GM12878 (cell line): ENCODE results near the gene CHFR. TPM values are rescaled to one million over a fixed set of nuclear protein-coding genes. Genes with fewer than 3 reads are reported as not detected.

Source experiments
- ATAC-seq: fragments of 200-7000 bp; cut with Tn5 transposase; 3 replicates; pipeline ENCODE4 v1.9.1; 2020; ENCODE audit warnings: mild to moderate bottlenecking, moderate library complexity
- BruUV-seq: library from RNA; stranded (reverse); fragments of 400-500 nt; replicated peaks from 2 replicates; lab custom pipeline; 2021; lab: Mats Ljungman, UMichigan
- CTCF ChIA-PET: fragments of 300-600 bp; sonication (Branson Sonifier 250); formaldehyde crosslinking; extraction: SDS; loops from one replicate; lab custom pipeline; 2021; ENCODE audit warnings: inconsistent platforms; lab: Yijun Ruan, JAX
- POLR2A ChIA-PET: fragments of 350-600 bp; formaldehyde crosslinking; extraction: SDS; loops from one replicate; lab custom pipeline; 2021; ENCODE audit warnings: inconsistent platforms; lab: Charles Lee
- RAD21 ChIA-PET: fragments of 300-600 bp; sonication (Branson Sonifier 250); formaldehyde crosslinking; loops from one replicate; lab custom pipeline; 2023; ENCODE audit warnings: antibody characterized with exemption; ENCODE audit not compliant: unreplicated experiment; lab: Charles Lee
- SMC1A ChIA-PET: fragments of 300-600 bp; sonication (Branson Sonifier 250); formaldehyde crosslinking; loops from one replicate; lab custom pipeline; 2023; ENCODE audit not compliant: unreplicated experiment, uncharacterized antibody; lab: Charles Lee
- DNase-seq: peaks from one replicate; pipeline ENCODE4 v3.0.0-alpha.2; 2011; ENCODE audit warnings: low read depth, low spot score
- FAIRE-seq: peaks from 3 replicates; lab custom pipeline; 2011; peaks lifted over from hg19 to GRCh38; lab: Jason Lieb, UNC
- H2AFZ ChIP-seq: 2 replicates; pipeline ENCODE4 v1.6.0; 2011; ENCODE audit warnings: low read depth, low read length, control low read depth; ENCODE audit not compliant: control insufficient read depth
- H3K27ac ChIP-seq: 2 replicates; pipeline ENCODE4 v1.5.1; 2011; ENCODE audit warnings: control low read depth; ENCODE audit not compliant: control insufficient read depth, insufficient read depth
- H3K27me3 ChIP-seq, 2 experiments: replicated peaks in 1 of 2; 2 replicates each; pipeline versions ENCODE4 v1.6.0 to v1.6.1; 2011; ENCODE audit warnings: low read length in 1 of 2; ENCODE audit not compliant: control insufficient read depth in 2 of 2, insufficient read depth in 2 of 2
- H3K36me3 ChIP-seq, 2 experiments: 2 replicates each; pipeline ENCODE4 v1.5.1; 2011; ENCODE audit warnings: low read length in 1 of 2; ENCODE audit not compliant: control insufficient read depth in 2 of 2, insufficient read depth in 2 of 2
- H3K4me1 ChIP-seq: 2 replicates; pipeline ENCODE4 v1.6.1; 2011; ENCODE audit warnings: mild to moderate bottlenecking, low read length, moderate library complexity, mixed read lengths; ENCODE audit not compliant: control insufficient read depth, insufficient read depth
- H3K4me2 ChIP-seq: 2 replicates; pipeline ENCODE4 v1.6.0; 2011; ENCODE audit warnings: control low read depth; ENCODE audit not compliant: control insufficient read depth, insufficient read depth
- H3K4me3 ChIP-seq: fragments of 200-600 bp; sonication (generic); 2 replicates; pipeline ENCODE4 v1.5.1; 2016
- H3K79me2 ChIP-seq: 2 replicates; pipeline ENCODE4 v1.6.0; 2011; ENCODE audit warnings: low read length; ENCODE audit not compliant: control insufficient read depth, insufficient read depth
- H3K9ac ChIP-seq: 2 replicates; pipeline ENCODE4 v1.8.0; 2011; ENCODE audit warnings: low read length, control low read depth, mixed read lengths; ENCODE audit not compliant: control insufficient read depth, insufficient read depth
- H3K9me3 ChIP-seq: replicated peaks from 3 replicates; pipeline ENCODE4 v1.5.1; 2011; ENCODE audit warnings: mild to moderate bottlenecking, low read length; ENCODE audit not compliant: control insufficient read depth, insufficient read depth
- H4K20me1 ChIP-seq: 2 replicates; pipeline ENCODE4 v1.6.0; 2011; ENCODE audit not compliant: control insufficient read depth, insufficient read depth
- ETV6 ChIP-seq, 2 experiments: fragments of 450-650 bp in 1 of 2; IDR thresholded peaks in 1 of 2; conservative IDR thresholded peaks in 1 of 2; 2 replicates each; pipeline ENCODE4 v1.6.1; 2014; ENCODE audit warnings: antibody characterized with exemption in 1 of 2, borderline replicate concordance in 1 of 2, low read depth in 1 of 2, mild to moderate bottlenecking in 1 of 2, moderate library complexity in 1 of 2
- EZH2 ChIP-seq: IDR thresholded peaks from 2 replicates; pipeline ENCODE4 v1.6.1; 2012; ENCODE audit warnings: low read depth, mild to moderate bottlenecking, control low read depth, inconsistent platforms, low read length, borderline replicate concordance; ENCODE audit not compliant: control insufficient read depth
- FOXM1 ChIP-seq: IDR thresholded peaks from 2 replicates; pipeline ENCODE4 v1.6.1; 2012; ENCODE audit warnings: low read depth, mild to moderate bottlenecking, inconsistent platforms, low read length, moderate library complexity
- KAT2A ChIP-seq: conservative IDR thresholded peaks from 2 replicates; pipeline ENCODE4 v1.6.1; 2011; ENCODE audit warnings: low read depth, low read length; ENCODE audit not compliant: control insufficient read depth
- RAD51 ChIP-seq: fragments of 450-650 bp; IDR thresholded peaks from 2 replicates; pipeline ENCODE4 v1.6.1; 2016; ENCODE audit warnings: moderate library complexity, mild to moderate bottlenecking, inconsistent platforms
- TARDBP ChIP-seq: IDR thresholded peaks from 2 replicates; pipeline ENCODE4 v1.6.1; 2016; ENCODE audit warnings: borderline replicate concordance
- WGBS: methylation state at CpG from one replicate; pipeline ENCODE4 v1.1.6; 2016; ENCODE audit warnings: low lambda C conversion rate; ENCODE audit not compliant: insufficient replicate concordance, insufficient coverage; ENCODE audit errors: missing lambda C conversion rate; 5-methylcytosine and 5-hydroxymethylcytosine counted together
- in situ Hi-C: fragments of 300-500 bp; cut with MboI; formaldehyde crosslinking; loops from 9 replicates; pipeline ENCODE4 v1.14.3; 2018; ENCODE audit warnings: mixed read lengths
- intact Hi-C: fragments of 100-400 bp; cut with micrococcal nuclease; formaldehyde crosslinking; loops from one replicate; pipeline ENCODE4 v1.14.2; 2022; ENCODE audit not compliant: unreplicated experiment
- polyA plus RNA-seq, 11 experiments: library from polyadenylated mRNA; depleted of rRNA in 4 of 11; unstranded in 6 of 11; stranded (reverse) in 5 of 11; fragments of >200 nt; fragmentation: Nextera tagmentation in 4 of 11; fragmentation: Illumina TruSeq in 1 of 11; extraction: Ambion mirVana in 4 of 11; extraction: Trizol in 1 of 11; gene quantifications; 1 replicate in 1 of 11; 2 replicates in 10 of 11; pipeline versions ENCODE4 v1.2.1 to v1.2.3, GENCODE V29; 2011 to 2016; ENCODE audit warnings: inconsistent platforms in 2 of 11, missing spikeins in 2 of 11, low read depth in 1 of 11
- total RNA-seq, 4 experiments: library from RNA; depleted of rRNA in 3 of 4; stranded (reverse); fragments of >200 nt in 3 of 4; fragmentation: Illumina TruSeq in 1 of 4; extraction: Trizol in 1 of 4; gene quantifications; 2 replicates each; pipeline versions ENCODE4 v1.2.1 to v1.2.3, GENCODE V29; 2013 to 2021

Gene CHFR
- total and polyA plus RNA-seq, 10 of the 15 experiments (the other 5 are each of a cell fraction or from before 2014, with no cell fraction given) = 1.1 to 49.4 (median 34.4) TPM

DNA sequence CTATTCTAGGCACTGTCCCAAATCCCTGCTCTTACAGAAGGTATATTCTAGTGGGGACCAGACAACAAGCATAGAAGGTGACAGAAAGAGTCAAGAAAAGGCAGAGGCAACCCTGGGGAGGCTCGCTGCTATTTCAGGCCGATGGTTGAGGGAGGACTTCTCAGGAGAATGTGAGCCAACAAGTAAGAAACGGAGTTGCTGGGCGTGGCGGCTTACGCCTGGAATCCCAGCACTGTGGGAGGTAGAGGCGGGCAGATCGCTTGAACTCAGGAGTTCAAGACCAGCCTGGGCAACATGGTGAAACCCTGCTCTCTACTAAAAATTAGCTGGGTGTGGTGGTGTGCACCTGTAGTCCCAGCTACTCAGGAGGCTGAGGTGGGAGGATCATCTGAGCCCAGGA is 54.1 kb downstream of the CHFR start (continued):
- no peak for TF ChIP-seq KAT2A

DNA sequence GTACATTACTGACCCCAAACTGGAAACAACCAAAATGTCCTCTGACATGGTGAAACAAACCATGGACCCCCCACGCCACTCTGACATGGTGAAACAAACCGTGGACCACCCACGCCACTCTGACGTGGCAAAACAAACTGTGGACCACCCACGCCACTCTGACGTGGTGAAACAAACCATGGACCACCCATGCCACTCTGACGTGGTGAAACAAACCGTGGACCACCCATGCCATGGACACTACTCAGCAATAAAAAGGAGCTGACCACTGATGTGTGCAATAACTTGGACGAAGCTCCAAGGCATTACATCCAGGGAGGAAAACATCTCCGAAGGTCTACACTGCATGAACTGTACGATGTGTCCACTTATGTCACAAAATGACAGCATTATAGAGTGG is 55.6 kb downstream of the CHFR start:
- Histone ChIP-seq H4K20me1 (no peaks in the 10 kb centered on the region), H3K9ac (no peak overlapping the region), H2AFZ (no peak overlapping the region), H3K4me1 (peaks cover 5% of the 10 kb centered on the region), H3K4me3 (no peak overlapping the region), H3K4me2 (no peak overlapping the region), H3K27ac (no peak overlapping the region), H3K36me3 (peaks cover 0 to 3% of the 10 kb centered on the region in 2 experiments; a peak in 1 of 4 replicates), H3K27me3 (no peaks in the 10 kb centered on the region), H3K9me3 (no peaks in the 10 kb centered on the region), H3K79me2 (peaks cover 17% of the 10 kb centered on the region)
- ChIA-PET SMC1A (no interaction called here), RAD21 (no interaction called here), POLR2A (no interaction called here), CTCF (interaction anchor here (1.0 kb wide), 1 partner anchor 12 kb away, joined by 4 read pairs; no protein-coding TSS in a partner anchor)
- no TSS peak for BruUV-seq
- WGBS = 88% methylated on average over 11 of the region's 11 CpGs
- TF ChIP-seq EZH2 (no peak), ETV6 (conservative IDR thresholded peaks at IDR 0.05 in 1 of 2, IDR thresholded peaks at IDR 0.05 in 1 of 2; ENCODE audit: borderline replicate concordance in 1 of 2, low read depth in 1 of 2) (no peak), FOXM1 (no peak), RAD51 (no peak), TARDBP (no peak)
- no peak for FAIRE-seq
- intact Hi-C loops = no loop called here
- in situ Hi-C loops = no loop called here
- no peak for DNase-seq
- ATAC-seq = no peak
